ENCODE measurements around the gene NFIX.

Gene NFIX

DNA sequence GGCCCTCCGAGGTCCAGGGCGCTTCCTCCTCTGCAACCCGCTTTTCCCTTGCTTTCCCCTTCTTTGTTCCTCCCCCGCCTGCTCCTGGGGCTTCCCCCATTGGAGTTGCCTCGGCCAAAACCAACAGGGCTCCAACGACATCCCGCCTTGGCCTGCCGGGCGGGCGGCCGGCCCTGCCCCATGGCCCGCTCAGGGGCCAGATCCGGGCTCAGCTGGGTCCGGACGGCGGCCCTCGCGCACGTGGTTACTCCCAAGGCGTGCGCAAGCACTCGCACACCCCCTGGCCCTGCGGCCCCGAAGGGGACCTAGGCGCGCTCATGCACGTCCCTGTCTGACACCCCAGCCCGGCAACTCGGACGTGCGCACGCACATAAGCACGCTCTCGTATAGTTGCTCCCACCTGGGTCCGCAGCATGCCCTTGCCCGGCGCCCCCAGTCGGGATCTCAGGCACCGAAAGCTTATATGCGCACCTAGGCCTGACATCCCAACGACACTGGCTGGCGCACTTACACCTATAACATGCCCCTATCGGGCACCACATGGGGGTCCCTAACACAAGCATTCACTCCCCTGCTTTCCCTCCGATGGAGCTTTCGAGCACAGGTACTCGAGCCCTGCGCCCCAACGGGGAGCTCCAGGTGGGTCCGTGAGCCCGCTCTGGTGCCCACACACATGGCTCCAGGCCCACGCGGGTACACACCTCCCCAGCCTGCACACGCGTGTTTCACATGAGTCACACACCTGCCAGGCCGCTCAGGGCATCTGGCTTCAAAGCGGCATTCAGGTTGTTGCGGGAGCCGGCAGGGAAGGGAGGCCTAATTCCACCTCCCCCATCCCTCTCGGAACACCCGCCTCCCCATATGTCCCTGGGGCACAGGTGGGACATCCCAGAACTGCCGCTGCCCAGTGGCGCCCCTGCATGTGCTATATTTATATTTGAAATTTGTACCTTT lies 15.0 kb downstream of the NFIX start:
- no peak for DNase-seq

DNA sequence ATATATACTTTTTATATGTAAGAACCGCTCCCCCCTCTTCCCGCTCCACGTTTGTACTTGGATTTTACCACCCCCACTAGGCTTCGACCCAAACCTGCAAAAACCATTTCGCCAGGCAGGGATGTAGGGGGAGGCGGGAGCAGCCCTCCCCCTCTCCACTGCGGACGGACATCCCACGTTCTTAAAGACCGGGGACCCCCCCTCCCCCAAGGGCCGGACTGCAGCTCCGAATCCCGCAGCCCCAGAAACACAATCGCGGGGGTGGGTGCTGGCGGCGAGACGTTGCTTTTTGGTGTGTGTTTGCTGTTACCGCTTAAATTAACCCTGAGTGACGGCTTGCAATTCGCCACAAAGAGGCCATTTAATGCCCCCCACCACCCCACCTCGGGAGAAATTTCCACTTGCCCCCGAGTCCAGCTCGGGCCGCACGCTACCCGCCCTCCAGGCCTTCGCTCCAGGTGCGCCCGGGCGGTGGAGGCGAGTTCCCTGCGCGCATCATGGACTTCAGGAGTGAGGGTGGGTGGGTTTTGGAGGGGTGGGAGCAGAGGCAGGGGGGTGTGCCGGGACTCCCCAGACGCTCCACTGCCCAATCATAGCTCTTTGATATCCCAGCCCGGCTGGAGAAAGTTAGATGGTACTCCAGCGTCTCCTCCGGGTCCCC lies 15.8 kb downstream of the NFIX start:
- no peak for DNase-seq

DNA sequence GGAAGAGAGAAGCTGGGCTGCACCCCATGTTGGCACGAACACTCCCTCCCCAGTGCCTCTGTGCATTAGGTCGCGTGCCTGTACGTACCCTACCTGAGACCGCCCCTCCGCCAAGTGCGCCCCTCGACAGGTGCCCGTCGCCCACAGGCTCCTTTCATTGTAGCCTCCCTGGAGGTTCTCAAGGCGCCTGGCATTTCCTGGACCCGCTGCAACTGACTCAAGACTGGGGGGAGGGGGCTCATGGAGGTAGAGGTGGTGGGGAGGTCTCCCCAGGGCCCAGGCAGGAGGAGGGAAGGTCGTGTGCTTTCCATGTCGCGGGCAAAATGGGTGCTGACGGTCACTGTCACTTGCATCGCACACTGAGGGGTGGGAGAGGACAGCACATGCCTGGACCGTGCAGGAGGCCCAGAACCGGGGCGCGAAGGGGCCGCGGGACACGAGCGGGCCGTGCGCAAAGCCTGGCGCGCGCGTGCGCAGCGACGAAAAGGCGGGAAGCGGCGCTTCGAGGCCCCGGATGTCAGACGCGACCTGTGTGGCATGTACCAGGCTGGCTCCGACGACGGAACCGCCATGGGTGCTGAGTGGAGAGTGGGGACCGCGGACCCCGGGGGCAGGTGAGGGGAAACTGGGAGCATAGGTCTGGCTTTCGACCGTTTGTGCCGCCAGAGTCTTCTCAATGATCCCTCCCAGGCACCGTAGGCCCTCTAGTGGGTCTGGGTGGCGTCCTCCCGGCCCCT lies 16.5 kb downstream of the NFIX start:
- DNase-seq = no peak

DNA sequence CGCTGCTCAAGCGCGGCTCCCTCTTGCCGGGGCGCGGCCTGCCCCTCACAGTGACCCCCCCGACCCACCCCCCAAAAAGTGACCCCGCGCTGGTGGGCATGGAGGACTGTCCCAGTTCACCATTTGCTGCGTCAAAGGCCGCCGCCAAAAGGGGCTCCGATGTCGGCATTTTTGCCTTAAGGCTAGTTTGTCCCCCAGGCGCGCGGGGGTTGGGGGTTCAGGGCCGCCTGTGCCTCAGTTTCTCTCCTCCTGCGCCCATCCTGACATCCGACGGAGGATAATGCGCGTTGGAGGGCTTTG lies 17.1 kb downstream of the NFIX start:
- no peak for DNase-seq

DNA sequence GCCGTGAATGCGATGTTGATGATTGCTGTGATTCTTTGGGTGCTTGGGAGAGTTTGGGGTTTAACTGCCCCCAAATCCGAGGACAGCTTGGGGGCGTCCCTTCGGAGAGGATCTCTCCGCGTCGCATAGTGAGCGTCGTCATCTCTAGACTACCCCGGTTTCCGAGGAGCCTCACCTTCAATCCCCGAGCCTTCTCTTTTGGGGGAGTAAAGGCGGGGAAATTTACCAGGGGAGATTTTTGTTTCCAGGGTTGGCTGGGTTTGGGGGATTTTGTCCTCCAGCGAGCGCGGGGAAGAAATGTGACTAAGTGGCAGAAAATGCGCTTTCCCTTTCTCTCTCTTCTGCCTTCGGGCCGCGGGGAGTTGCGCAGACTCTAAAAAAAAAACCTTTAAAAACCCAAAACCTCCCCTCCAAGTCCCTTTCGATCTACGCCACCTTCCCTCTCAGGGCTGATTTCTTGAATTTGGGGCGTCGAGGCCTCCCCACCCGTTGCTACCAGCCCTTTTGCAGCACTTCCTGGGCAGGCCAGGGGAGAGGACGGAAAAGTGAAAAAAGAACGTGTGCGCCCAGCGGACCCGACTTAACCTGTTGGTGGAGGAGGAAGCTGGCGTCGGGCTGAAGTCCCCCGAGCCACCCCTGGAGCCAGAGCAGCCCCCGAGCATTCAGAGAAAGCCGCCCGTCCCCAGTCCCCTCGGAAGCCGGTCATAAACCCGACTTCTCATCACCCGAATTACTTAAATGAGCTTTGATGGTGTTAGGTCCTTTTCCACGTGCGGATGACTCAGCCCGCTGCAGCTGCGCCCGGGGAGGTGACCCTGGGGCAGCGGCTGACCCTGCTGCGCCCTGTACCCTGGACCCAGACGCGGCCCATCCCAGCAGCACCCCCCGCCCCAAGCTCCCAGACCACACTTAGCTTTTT lies 17.7 kb downstream of the NFIX start:
- DNase-seq = no peak

DNA sequence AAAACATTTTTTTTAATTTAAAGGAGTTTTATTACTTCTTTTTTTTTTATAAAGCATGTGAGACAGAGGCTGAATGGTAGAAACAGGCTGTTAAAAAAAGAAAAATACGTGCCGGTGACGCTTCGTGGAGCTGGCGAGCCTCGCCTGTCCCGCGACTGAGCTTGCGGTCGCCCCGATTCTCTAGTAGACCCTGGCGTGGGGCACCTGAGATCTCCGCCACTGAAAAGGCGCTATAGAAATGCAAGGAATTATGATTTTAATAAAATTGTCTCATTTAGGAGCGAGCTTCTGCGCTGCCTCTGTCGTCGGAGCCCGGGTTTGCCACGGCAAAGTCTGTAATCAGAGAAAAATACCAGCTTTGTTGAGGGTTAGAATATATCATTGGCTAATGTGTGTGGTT lies 18.4 kb downstream of the NFIX start:
- DNase-seq = no peak

DNA sequence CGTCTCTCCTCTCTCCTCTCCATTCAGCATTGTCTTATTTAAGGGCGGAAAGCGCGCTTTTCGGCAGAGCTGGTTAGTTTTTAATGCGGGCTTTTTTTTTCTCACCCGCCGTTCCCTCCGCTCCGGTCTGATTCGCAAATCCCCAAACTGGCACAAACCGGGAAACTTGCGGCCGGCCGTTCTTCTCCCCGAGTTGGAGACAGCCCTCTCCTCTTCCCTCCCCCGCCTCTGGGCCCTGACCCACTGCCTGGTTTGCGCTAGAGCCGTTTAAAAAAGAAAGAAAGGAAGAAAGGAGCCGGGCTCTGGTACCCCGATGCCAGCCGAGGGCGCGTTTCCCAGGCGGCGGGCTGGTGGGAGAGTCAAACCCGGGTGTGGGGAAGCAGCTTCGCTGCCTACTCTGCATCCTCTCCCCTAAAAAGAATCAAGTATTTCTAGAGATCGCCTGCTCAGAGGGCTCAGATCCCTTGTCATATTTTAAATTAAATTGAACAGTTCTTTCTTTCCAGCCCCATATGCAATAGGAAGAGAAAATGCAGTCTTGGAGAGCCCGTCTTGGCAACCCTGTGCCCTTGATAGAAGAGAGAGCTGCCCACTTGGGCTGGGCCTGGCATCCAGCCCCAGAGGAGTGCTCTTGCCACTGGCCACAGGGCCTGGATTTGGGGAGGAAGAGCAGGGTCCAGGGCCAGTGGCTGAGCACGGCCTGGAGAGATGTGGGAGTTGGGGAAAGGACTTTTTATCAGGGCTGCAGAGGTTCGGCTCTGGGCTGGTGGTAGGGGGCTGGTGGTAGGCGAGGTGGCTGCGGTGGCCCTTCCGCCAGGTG lies 19.0 kb downstream of the NFIX start:
- no peak for DNase-seq

DNA sequence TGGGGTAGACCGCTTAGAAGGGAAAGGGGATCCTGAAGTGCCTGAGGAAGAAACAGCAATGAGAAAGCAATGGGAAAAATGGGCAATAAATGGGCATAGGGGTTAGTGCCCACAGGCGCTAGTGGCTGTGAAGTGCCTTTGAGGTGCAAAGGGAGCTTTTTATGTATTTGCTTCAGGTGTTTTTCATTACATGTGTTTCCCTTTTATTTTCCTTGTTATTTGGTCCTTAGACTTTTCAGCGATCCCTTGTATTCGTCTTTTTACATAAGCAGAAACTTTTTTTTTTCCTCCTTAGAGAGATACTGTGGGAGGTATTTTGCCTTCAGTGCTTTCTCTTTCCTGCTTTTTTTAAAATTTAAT lies 19.6 kb downstream of the NFIX start:
- no peak for DNase-seq

DNA sequence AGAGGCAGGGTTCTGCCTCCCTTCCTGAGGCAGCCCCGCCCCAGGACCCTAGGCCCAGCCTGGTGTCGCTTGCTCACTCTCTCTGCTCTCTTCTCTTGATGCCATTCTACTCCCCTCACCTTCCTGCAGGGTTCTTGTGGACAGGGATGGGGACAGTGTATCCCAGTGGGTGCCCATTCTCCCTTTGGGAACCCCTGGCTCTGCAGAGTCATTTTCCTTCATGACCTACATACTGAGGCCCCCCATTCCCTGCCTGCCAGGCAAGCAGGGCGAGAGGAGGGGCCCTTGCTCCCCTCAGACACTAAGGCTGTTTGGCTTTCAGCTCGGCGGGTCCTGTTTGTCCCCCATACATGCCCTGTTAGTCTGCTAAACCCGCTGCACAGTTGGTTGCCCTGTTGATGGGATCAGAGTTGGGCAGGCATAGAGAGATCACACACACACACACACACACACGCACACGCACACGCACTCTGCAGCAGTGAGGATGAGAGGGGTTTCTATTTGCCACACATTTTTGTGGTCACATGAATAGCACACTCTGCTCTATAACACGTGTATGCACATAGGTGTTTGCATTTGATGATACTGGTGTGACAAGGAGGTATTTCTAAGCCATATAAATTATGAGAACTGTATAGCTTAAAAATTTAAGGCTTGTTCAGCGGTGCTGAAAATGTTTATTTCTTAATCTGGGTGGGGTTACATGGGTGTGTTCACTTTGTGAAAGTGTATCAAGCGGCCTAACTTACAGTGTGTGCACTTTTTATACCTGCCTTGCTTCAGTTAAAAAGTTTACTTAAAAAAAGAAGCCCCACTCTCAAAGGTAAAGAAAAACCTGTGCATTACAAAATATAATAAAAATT lies 20.3 kb downstream of the NFIX start:
- no peak for DNase-seq

DNA sequence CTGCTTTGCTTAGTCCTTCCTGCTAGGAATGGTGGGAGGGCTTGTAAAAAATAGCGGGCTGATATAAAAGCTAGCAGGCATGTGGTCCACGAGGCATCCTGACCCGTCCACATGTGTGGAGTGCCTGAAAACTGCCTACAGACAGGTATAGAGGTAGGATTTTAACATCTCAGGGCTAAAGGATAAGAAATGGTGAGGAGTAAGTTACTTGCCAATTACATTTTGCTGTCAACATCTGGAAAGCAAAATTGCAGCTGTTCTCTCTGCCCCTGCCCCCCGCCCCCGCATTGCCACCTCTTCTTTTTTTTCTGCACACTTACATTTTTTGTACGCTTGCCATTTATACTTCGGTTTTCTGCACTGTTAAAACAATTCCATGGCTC lies 21.0 kb downstream of the NFIX start:
- DNase-seq = no peak

DNA sequence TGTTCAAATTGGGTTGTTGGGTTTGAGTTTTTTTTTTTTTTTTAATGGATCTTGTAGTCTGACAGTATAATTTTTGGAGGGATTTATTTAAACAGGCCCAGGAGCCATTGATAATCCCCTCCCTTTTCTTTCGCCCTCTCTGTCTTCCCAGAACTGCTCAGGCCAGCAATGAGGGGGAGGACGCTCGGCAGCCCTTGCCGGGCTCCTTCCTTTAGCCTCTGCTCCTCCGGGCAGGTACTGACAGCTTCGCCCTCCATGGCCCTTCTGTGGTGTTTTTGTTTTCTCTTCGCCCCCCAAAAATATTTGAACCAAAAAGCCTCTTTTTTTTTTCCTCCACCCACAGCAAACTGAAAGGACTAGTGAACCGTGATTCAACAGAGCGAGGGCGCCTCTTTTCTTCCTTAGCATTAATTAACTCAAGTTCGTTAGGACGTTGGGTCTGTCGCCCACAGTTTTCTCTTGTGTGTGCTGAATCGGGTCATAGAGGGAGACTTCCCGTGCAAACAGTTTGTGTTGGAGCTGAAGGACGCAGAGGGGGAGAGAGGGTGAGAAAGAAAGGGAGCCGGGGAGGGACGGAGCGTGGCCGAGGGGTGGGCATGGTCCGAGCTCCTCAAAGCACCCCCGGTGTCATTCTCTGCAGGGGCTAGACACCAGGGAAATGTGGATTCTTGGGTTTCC lies 21.5 kb downstream of the NFIX start:
- no peak for DNase-seq

DNA sequence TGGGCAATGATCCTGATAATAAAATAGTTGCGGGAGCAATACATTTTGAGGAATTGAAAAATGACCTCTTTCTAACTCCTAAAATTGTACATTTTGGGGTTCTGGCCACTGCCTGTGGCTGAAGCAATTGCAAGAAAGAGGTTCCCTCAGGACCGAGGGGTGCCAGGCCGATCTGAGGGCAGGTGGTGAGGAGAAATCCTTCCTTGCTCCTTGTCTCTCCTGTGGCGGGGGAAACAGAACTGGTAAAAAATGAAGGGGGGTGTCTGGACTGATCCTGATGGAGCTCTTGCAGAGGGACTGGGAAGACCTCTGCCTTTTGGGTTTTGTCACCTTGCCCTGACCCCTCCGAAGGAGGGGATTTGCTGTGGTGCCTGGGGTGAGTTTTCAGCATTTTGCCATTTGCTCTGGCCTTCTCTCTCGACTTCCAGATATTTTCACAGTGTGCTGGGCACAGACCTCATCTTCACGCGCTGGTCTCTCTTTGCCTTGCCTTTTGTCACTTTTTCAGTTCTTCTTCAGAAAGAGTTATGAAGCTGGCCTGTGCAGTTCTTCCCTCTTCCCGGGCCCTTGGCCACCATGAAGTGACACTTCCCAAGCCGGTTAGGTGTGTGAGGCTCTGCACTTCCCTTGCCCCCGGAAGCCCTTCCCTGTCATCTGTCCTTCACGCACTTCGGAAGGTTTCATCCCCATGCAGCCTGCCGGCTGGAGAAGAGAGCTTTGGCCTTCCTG lies 22.2 kb downstream of the NFIX start:
- DNase-seq = no peak

GRCh38 chr19:13018035-13018914 lies 23.0 kb downstream of the NFIX start:
- no peak for DNase-seq

GRCh38 chr19:13019332-13019731 lies 24.1 kb downstream of the NFIX start:
- no peak for DNase-seq

DNA sequence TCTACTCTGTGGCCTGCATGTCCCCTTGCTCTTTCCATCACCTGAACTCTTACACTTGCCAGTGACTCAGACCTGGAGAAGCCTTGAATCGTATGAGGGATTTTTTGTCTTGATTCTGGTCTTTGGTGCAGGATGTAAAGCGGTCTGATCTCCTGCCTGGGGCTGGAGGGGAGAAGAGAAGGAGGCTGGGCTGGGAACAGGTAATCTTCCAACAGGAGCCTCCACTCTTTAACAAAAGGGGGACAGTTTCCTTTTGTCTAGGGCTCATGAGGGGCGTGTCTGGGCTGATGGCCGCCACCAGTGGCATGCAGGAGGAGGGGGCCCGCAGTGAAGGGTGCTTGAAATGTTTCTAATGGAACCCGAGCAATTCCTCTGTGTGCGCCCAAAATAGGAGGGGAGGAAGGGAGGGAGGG lies 24.7 kb downstream of the NFIX start:
- no peak for DNase-seq

DNA sequence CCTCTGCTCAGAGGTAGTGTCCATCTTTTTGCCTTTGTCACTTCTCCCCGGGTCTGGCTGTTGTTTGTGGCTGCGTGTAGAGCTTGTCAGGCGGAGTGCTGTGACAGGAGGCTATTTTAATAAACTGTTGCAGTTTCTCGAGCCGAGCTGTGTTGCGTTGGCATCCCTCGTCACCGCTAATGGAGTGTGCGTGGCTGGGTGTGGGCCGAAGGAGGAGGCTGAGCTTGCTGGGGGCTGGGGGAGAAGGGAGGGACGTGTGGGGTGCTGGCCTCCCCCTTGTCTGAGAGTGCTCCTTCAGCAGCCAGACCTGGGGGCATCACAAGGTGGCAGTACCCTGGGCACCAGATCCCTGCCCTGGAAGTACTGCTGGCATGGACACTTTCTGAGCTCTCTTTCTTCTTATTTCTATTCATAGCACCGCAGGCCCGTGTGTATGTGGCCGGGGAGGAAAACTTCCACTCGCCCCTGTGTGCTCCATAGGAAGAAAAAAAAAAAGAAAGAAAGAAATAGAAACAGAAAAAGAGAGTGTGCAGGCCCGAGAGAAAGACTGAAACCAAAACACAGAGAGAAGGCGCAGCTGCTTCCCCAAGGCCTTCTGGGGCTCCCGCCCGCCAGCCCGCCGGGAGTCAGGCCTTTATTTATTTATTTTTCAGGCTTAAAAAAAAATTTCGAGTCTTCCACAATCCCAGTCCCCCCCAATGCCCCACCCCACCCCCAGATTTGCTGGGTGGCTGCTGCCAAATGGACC lies 27.0 kb downstream of the NFIX start:
- DNase-seq = no peak

- DNase-seq = no peak
Measured at GRCh38 chr19:13022859-13023636, 27.8 kb downstream of the NFIX start.
